Measurements from ENCODE around the gene TBCB.

TBCB gene

DNA sequence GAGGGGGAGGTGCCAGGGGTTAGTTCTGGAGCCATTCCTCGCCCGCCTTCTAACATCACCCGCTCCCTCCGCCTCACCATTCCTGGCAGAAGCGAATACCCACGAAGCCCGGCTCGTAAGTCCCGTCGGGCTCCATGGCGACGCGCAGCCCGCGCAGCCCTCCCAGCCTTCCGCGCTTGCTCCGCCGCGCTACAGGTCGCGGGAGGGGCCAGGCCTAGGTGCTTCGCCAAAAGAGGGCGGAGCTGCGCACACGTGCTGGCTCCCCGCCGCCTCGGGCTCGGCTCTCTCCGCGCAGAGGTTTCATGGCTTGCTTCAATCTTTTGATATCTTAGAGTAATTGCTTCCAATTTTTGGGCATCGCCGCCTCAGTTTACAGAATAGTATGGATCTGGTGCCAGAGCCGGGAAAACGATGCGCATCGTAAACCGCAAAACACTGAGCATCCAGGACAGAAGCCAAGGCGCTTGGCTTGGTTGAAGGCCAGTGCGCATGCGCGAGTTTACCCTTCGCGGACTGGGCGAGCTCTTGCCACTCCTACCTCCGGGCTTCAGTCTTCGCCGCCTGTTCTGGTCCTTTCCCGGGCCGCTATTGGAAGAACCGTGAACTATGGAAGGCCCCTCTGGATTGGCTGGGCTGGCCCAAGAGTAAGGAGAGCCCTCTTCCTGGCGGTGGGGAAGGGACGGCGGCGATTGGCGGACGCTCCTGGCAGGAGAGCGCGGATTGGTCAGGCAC, 381 bp upstream of the TBCB start, which contains the start of gene POLR2I (continued):
- TF ChIP-seq, protein P1, sequence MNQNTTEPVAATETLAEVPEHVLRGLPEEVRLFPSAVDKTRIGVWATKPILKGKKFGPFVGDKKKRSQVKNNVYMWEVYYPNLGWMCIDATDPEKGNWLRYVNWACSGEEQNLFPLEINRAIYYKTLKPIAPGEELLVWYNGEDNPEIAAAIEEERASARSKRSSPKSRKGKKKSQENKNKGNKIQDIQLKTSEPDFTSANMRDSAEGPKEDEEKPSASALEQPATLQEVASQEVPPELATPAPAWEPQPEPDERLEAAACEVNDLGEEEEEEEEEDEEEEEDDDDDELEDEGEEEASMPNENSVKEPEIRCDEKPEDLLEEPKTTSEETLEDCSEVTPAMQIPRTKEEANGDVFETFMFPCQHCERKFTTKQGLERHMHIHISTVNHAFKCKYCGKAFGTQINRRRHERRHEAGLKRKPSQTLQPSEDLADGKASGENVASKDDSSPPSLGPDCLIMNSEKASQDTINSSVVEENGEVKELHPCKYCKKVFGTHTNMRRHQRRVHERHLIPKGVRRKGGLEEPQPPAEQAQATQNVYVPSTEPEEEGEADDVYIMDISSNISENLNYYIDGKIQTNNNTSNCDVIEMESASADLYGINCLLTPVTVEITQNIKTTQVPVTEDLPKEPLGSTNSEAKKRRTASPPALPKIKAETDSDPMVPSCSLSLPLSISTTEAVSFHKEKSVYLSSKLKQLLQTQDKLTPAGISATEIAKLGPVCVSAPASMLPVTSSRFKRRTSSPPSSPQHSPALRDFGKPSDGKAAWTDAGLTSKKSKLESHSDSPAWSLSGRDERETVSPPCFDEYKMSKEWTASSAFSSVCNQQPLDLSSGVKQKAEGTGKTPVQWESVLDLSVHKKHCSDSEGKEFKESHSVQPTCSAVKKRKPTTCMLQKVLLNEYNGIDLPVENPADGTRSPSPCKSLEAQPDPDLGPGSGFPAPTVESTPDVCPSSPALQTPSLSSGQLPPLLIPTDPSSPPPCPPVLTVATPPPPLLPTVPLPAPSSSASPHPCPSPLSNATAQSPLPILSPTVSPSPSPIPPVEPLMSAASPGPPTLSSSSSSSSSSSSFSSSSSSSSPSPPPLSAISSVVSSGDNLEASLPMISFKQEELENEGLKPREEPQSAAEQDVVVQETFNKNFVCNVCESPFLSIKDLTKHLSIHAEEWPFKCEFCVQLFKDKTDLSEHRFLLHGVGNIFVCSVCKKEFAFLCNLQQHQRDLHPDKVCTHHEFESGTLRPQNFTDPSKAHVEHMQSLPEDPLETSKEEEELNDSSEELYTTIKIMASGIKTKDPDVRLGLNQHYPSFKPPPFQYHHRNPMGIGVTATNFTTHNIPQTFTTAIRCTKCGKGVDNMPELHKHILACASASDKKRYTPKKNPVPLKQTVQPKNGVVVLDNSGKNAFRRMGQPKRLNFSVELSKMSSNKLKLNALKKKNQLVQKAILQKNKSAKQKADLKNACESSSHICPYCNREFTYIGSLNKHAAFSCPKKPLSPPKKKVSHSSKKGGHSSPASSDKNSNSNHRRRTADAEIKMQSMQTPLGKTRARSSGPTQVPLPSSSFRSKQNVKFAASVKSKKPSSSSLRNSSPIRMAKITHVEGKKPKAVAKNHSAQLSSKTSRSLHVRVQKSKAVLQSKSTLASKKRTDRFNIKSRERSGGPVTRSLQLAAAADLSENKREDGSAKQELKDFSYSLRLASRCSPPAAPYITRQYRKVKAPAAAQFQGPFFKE (tag by site-specific recombination; IDR thresholded peaks at IDR 0.05; ENCODE audit: borderline replicate concordance): no peak
- TF ChIP-seq SP3 (tag by site-specific recombination; IDR thresholded peaks at IDR 0.05): peak; percentile 56
- TF ChIP-seq ZNF214 (tag by site-specific recombination; IDR thresholded peaks at IDR 0.05; ENCODE audit: borderline replicate concordance): no peak
- no peak for TF ChIP-seq ZFP3 (tag by site-specific recombination; IDR thresholded peaks at IDR 0.05; ENCODE audit: low read depth)
- TF ChIP-seq ZNF426 (tag by site-specific recombination; IDR thresholded peaks at IDR 0.05): no peak
- TF ChIP-seq ZNF404 (tag by site-specific recombination; IDR thresholded peaks at IDR 0.05): no peak
- TF ChIP-seq, protein P2, sequence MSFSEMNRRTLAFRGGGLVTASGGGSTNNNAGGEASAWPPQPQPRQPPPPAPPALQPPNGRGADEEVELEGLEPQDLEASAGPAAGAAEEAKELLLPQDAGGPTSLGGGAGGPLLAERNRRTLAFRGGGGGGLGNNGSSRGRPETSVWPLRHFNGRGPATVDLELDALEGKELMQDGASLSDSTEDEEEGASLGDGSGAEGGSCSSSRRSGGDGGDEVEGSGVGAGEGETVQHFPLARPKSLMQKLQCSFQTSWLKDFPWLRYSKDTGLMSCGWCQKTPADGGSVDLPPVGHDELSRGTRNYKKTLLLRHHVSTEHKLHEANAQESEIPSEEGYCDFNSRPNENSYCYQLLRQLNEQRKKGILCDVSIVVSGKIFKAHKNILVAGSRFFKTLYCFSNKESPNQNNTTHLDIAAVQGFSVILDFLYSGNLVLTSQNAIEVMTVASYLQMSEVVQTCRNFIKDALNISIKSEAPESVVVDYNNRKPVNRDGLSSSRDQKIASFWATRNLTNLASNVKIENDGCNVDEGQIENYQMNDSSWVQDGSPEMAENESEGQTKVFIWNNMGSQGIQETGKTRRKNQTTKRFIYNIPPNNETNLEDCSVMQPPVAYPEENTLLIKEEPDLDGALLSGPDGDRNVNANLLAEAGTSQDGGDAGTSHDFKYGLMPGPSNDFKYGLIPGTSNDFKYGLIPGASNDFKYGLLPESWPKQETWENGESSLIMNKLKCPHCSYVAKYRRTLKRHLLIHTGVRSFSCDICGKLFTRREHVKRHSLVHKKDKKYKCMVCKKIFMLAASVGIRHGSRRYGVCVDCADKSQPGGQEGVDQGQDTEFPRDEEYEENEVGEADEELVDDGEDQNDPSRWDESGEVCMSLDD (tag by site-specific recombination; IDR thresholded peaks at IDR 0.05): peak; percentile 76; the same call in 1 of the 2 replicates
- TF ChIP-seq ZNF514 (tag by site-specific recombination; IDR thresholded peaks at IDR 0.05): no peak
- peak; percentile 49 for TF ChIP-seq REST (tag by site-specific recombination; IDR thresholded peaks at IDR 0.05)
- no peak for TF ChIP-seq HOXD13 (CRISPR knock-in tag; IDR thresholded peaks at IDR 0.05; ENCODE audit: borderline replicate concordance)
- TF ChIP-seq ZBTB8A (tag by site-specific recombination; IDR thresholded peaks at IDR 0.05): peak; percentile 99
- no peak for TF ChIP-seq ZNF221 (tag by site-specific recombination; IDR thresholded peaks at IDR 0.05; ENCODE audit: borderline replicate concordance)
- TF ChIP-seq ZNF394 (tag by site-specific recombination; IDR thresholded peaks at IDR 0.05; ENCODE audit: borderline replicate concordance): peak; percentile 68
- no peak for TF ChIP-seq ZNF138 (tag by site-specific recombination; IDR thresholded peaks at IDR 0.05; ENCODE audit: borderline replicate concordance)
- TF ChIP-seq ZFP37 (tag by site-specific recombination; IDR thresholded peaks at IDR 0.05): peak; percentile 88; the same call in 1 of the 2 replicates
- no peak for TF ChIP-seq ZNF707 (tag by site-specific recombination; IDR thresholded peaks at IDR 0.05)
- TF ChIP-seq AEBP2 (tag by site-specific recombination; IDR thresholded peaks at IDR 0.05; ENCODE audit: borderline replicate concordance): no peak
- TF ChIP-seq ZNF248 (tag by site-specific recombination; IDR thresholded peaks at IDR 0.05): no peak
- no peak for TF ChIP-seq ZNF416 (tag by site-specific recombination; IDR thresholded peaks at IDR 0.05)
- no peak for TF ChIP-seq ZNF423 (tag by site-specific recombination; IDR thresholded peaks at IDR 0.05)
- no peak for TF ChIP-seq ZNF624 (tag by site-specific recombination; IDR thresholded peaks at IDR 0.05)
- TF ChIP-seq, protein P3, sequence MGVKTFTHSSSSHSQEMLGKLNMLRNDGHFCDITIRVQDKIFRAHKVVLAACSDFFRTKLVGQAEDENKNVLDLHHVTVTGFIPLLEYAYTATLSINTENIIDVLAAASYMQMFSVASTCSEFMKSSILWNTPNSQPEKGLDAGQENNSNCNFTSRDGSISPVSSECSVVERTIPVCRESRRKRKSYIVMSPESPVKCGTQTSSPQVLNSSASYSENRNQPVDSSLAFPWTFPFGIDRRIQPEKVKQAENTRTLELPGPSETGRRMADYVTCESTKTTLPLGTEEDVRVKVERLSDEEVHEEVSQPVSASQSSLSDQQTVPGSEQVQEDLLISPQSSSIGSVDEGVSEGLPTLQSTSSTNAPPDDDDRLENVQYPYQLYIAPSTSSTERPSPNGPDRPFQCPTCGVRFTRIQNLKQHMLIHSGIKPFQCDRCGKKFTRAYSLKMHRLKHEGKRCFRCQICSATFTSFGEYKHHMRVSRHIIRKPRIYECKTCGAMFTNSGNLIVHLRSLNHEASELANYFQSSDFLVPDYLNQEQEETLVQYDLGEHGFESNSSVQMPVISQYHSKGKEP (tag by site-specific recombination; IDR thresholded peaks at IDR 0.05): no peak; the same call in 1 of the 2 replicates

Data from HEK293 (cell line).